Keratinocyte (primary cell): ENCODE measurements around the gene TEKTIP1. TPM values are rescaled to one million over a fixed set of nuclear protein-coding genes. Genes with fewer than 3 reads are reported as not detected.
A peak's percentile ranks its signal among the peaks of the same experiment; 100 is the strongest.

Experiments
- DNase-seq: peaks from one replicate; pipeline ENCODE4 v3.0.0-alpha.2; 2011; ENCODE audit warnings: low read depth, missing footprints, low spot score
- FAIRE-seq: peaks from 2 replicates; lab custom pipeline; 2011; peaks lifted over from hg19 to GRCh38; lab: Jason Lieb, UNC
- H2AFZ ChIP-seq: 2 replicates; pipeline ENCODE4 v1.6.0; 2012; ENCODE audit warnings: low read length, control low read depth, inconsistent platforms; ENCODE audit not compliant: control insufficient read depth
- H3K27ac ChIP-seq: 2 replicates; pipeline ENCODE4 v1.5.1; 2011; ENCODE audit warnings: low read length; ENCODE audit not compliant: control insufficient read depth, insufficient read depth
- H3K27me3 ChIP-seq: 3 replicates; pipeline ENCODE4 v1.6.0; 2011; ENCODE audit warnings: low read length; ENCODE audit not compliant: control insufficient read depth, insufficient read depth; ENCODE audit errors: extremely low read depth
- H3K36me3 ChIP-seq, 2 experiments: 2 replicates in 1 of 2; 3 replicates in 1 of 2; pipeline ENCODE4 v1.5.1; 2011; ENCODE audit warnings: low read length in 2 of 2, mild to moderate bottlenecking in 1 of 2; ENCODE audit not compliant: control insufficient read depth in 2 of 2, insufficient read depth in 2 of 2; ENCODE audit errors: extremely low read depth in 1 of 2
- H3K4me1 ChIP-seq: 3 replicates; pipeline ENCODE4 v1.5.1; 2011; ENCODE audit warnings: low read length; ENCODE audit not compliant: control insufficient read depth, insufficient read depth; ENCODE audit errors: extremely low read depth
- H3K4me2 ChIP-seq: 3 replicates; pipeline ENCODE4 v1.6.0; 2011; ENCODE audit warnings: low read depth, low read length; ENCODE audit not compliant: control insufficient read depth, insufficient read depth; ENCODE audit errors: extremely low read depth
- H3K4me3 ChIP-seq, 3 experiments: fragments of 200-600 bp in 1 of 3; sonication (generic) in 1 of 3; 2 replicates in 2 of 3; 3 replicates in 1 of 3; pipeline ENCODE4 v1.5.1; 2011 to 2016; ENCODE audit warnings: low read length in 3 of 3, mild to moderate bottlenecking in 3 of 3, control low read depth in 2 of 3, inconsistent platforms in 1 of 3, low read depth in 1 of 3, mixed read lengths in 1 of 3, mixed run types in 1 of 3, moderate library complexity in 1 of 3; ENCODE audit not compliant: control insufficient read depth in 2 of 3, insufficient read depth in 2 of 3; ENCODE audit errors: extremely low read depth in 1 of 3
- H3K79me2 ChIP-seq: 2 replicates; pipeline ENCODE4 v1.6.0; 2012; ENCODE audit warnings: low read length; ENCODE audit not compliant: control insufficient read depth, insufficient read depth
- H3K9ac ChIP-seq: 3 replicates; pipeline ENCODE4 v1.6.0; 2011; ENCODE audit warnings: low read length; ENCODE audit not compliant: control insufficient read depth, insufficient read depth; ENCODE audit errors: extremely low read depth
- H3K9me1 ChIP-seq: 3 replicates; pipeline ENCODE4 v1.6.0; 2011; ENCODE audit warnings: low read length; ENCODE audit not compliant: control insufficient read depth, insufficient read depth; ENCODE audit errors: extremely low read depth
- H3K9me3 ChIP-seq: 2 replicates; pipeline ENCODE4 v1.5.1; 2012; ENCODE audit warnings: low read depth, low read length; ENCODE audit not compliant: control insufficient read depth
- H4K20me1 ChIP-seq: 3 replicates; pipeline ENCODE4 v1.6.0; 2011; ENCODE audit warnings: low read length; ENCODE audit not compliant: control insufficient read depth, insufficient read depth; ENCODE audit errors: extremely low read depth
- CTCF ChIP-seq, 3 experiments: IDR thresholded peaks in 1 of 3; conservative IDR thresholded peaks in 1 of 3; optimal IDR thresholded peaks in 1 of 3; 2 replicates in 2 of 3; 3 replicates in 1 of 3; pipeline versions ENCODE3 to v1.5.1; 2011; ENCODE audit warnings: low read length in 3 of 3, mild to moderate bottlenecking in 3 of 3, moderate library complexity in 2 of 3, control low read depth in 1 of 3, inconsistent platforms in 1 of 3; ENCODE audit not compliant: insufficient read depth in 2 of 3; ENCODE audit errors: extremely low read depth in 1 of 3
- EZH2 ChIP-seq: IDR thresholded peaks from one replicate; pipeline ENCODE4 v1.6.1; 2012; ENCODE audit warnings: inconsistent platforms, mild to moderate bottlenecking, low read length, moderate library complexity
- dilution Hi-C: fragments of 300-500 bp; cut with MboI; formaldehyde crosslinking; loops from one replicate; pipeline ENCODE4 v1.7.0; 2020; ENCODE audit warnings: low sequenced_read_pairs; ENCODE audit not compliant: extremely low pct_ligation_motif_present
- polyA plus RNA-seq, 5 experiments: library from polyadenylated mRNA; depleted of rRNA in 3 of 5; stranded (reverse) in 3 of 5; stranded (forward) in 1 of 5; unstranded in 1 of 5; fragments of >200 nt; gene quantifications; 1 replicate in 1 of 5; 2 replicates in 3 of 5; 3 replicates in 1 of 5; pipeline versions ENCODE4 v1.2.1 to v1.2.3, GENCODE V29; 2011 to 2012; ENCODE audit warnings: missing spikeins in 2 of 5, low read depth in 1 of 5, low replicate concordance in 1 of 5

Gene TEKTIP1
- polyA plus RNA-seq, 1 donor (not counting 4 experiments of a cell fraction or from before 2014, with no cell fraction given) = not detected

GRCh38 chr19:3544058-3544376, 5.0 kb downstream of the TEKTIP1 start:
- H3K9ac ChIP-seq = no peak overlapping the region

GRCh38 chr19:3544742-3545668, 6.0 kb downstream of the TEKTIP1 start:
- Histone ChIP-seq H3K4me3 (no peak overlapping the region), H3K79me2 (no peaks in the 10 kb centered on the region), H4K20me1 (peaks cover 4% of the 10 kb centered on the region), H3K27me3 (no peaks in the 10 kb centered on the region), H3K4me1 (peaks cover 9% of the 10 kb centered on the region), H2AFZ (no peak overlapping the region), H3K36me3 (peaks cover 9 to 19% of the 10 kb centered on the region in 2 experiments), H3K9me3 (no peaks in the 10 kb centered on the region), H3K9me1 (no peaks in the 10 kb centered on the region), H3K4me2 (peak overlapping the region; percentile 30), H3K9ac (no peak overlapping the region), H3K27ac (no peak overlapping the region)
- FAIRE-seq = peak; percentile 56
- peak; percentile 67 for DNase-seq
- dilution Hi-C loops = no loop called here
- TF ChIP-seq EZH2 = no peak
- TF ChIP-seq CTCF (optimal IDR thresholded peaks at IDR 0.05 in 1 of 3, IDR thresholded peaks at IDR 0.05 in 1 of 3, conservative IDR thresholded peaks at IDR 0.05 in 1 of 3; ENCODE audit: extremely low read depth in 1 of 3, insufficient read depth in 2 of 3, low read length in 3 of 3) = peak; percentile 85 to 99 (median 90)

More at GRCh38 chr19:3544058-3544376, 5.0 kb downstream of the TEKTIP1 start:
- Histone ChIP-seq H3K4me3 (no peak overlapping the region), H3K9me3 (no peaks in the 10 kb centered on the region), H3K27me3 (no peaks in the 10 kb centered on the region), H3K4me2 (no peak overlapping the region), H2AFZ (no peak overlapping the region), H3K4me1 (peaks cover 9% of the 10 kb centered on the region), H3K27ac (no peak overlapping the region), H3K9me1 (no peaks in the 10 kb centered on the region), H3K36me3 (peaks cover 9 to 19% of the 10 kb centered on the region in 2 experiments), H3K79me2 (no peaks in the 10 kb centered on the region), H4K20me1 (peaks cover 4% of the 10 kb centered on the region)
- FAIRE-seq = no peak
- DNase-seq = no peak
- dilution Hi-C loops = no loop called here
- no peak for TF ChIP-seq CTCF (optimal IDR thresholded peaks at IDR 0.05 in 1 of 3, IDR thresholded peaks at IDR 0.05 in 1 of 3, conservative IDR thresholded peaks at IDR 0.05 in 1 of 3; ENCODE audit: extremely low read depth in 1 of 3, insufficient read depth in 2 of 3, low read length in 3 of 3)
